Measurements from ENCODE around the gene CCR7. TPM values are rescaled to one million over a fixed set of nuclear protein-coding genes. Genes with fewer than 3 reads are reported as not detected.

The CCR7 gene
- total RNA-seq, 2 donors from 2014 or later = 0.28 TPM; not detected in 1

GRCh38 chr17:40604327-40605080 lies 39.2 kb upstream of the CCR7 start:
- Histone ChIP-seq H3K27me3 (no peaks in the 10 kb centered on the region), H3K27ac (no peak overlapping the region), H3K36me3 (no peaks in the 10 kb centered on the region), H3K4me3 (no peak overlapping the region), H3K4me1 (no peaks in the 10 kb centered on the region), H3K9me3 (no peaks in the 10 kb centered on the region)
- no peak for TF ChIP-seq CTCF (IDR thresholded peaks at IDR 0.05)
- DNase-seq (ENCODE audit: low spot score) = no peak

- Histone ChIP-seq H3K27me3 (no peaks in the 10 kb centered on the region), H3K27ac (no peak overlapping the region), H3K9me3 (no peaks in the 10 kb centered on the region), H3K4me3 (no peak overlapping the region), H3K4me1 (no peaks in the 10 kb centered on the region), H3K36me3 (no peaks in the 10 kb centered on the region)
- no peak for DNase-seq (ENCODE audit: low spot score)
- TF ChIP-seq CTCF (IDR thresholded peaks at IDR 0.05) = no peak
Observed at GRCh38 chr17:40602445-40603443, 37.5 kb upstream of the CCR7 start.

- Histone ChIP-seq H3K4me1 (no peaks in the 10 kb centered on the region), H3K27ac (no peak overlapping the region), H3K36me3 (no peaks in the 10 kb centered on the region), H3K9me3 (no peaks in the 10 kb centered on the region), H3K4me3 (no peak overlapping the region), H3K27me3 (no peaks in the 10 kb centered on the region)
- no peak for DNase-seq (ENCODE audit: low spot score)
- no peak for TF ChIP-seq CTCF (IDR thresholded peaks at IDR 0.05)
Observed at GRCh38 chr17:40600486-40601046, 35.3 kb upstream of the CCR7 start.

GRCh38 chr17:40599468-40599763 lies 34.1 kb upstream of the CCR7 start:
- H3K36me3 ChIP-seq = no peaks in the 10 kb centered on the region
- DNase-seq (ENCODE audit: low spot score) = peak; percentile 59
- H3K27me3 ChIP-seq = no peaks in the 10 kb centered on the region
- no peak overlapping the region for H3K27ac ChIP-seq
- H3K9me3 ChIP-seq = no peaks in the 10 kb centered on the region
- no peak overlapping the region for H3K4me3 ChIP-seq
- TF ChIP-seq CTCF (IDR thresholded peaks at IDR 0.05) = no peak
- no peaks in the 10 kb centered on the region for H3K4me1 ChIP-seq

GRCh38 chr17:40598619-40599467 lies 33.6 kb upstream of the CCR7 start:
- Histone ChIP-seq H3K27ac (peak overlapping the region in 1 of 2 donors; percentile 30), H3K4me1 (no peaks in the 10 kb centered on the region), H3K4me3 (no peak overlapping the region), H3K36me3 (no peaks in the 10 kb centered on the region), H3K27me3 (no peaks in the 10 kb centered on the region), H3K9me3 (no peaks in the 10 kb centered on the region)
- peak; percentile 30 for DNase-seq (ENCODE audit: low spot score)
- TF ChIP-seq CTCF (IDR thresholded peaks at IDR 0.05) = no peak

Data from right atrium auricular region (tissue), 2 donors.